ENCODE results near the gene TMEM129. TPM values are rescaled to one million over a fixed set of nuclear protein-coding genes. Genes with fewer than 3 reads are reported as not detected.

TMEM129 gene
- total RNA-seq, 4 donors from 2014 or later = 28.9 to 106 (median 67.1) TPM

- Histone ChIP-seq H3K27me3 (no peaks in the 10 kb centered on the region), H3K4me1 (peaks cover 0 to 12% (median 0%) of the 10 kb centered on the region in 4 donors), H3K9me3 (no peaks in the 10 kb centered on the region), H3K36me3 (no peaks in the 10 kb centered on the region), H3K27ac (peak within 1 kb of the TSS; percentile 67 to 79 (median 72)), H3K4me3 (peak within 1 kb of the TSS; percentile 63 to 82 (median 74))
- DNase-seq = peak; percentile 95 to 97 (median 97)
- TF ChIP-seq CTCF (IDR thresholded peaks at IDR 0.05) (peak in 2 of 6 experiments; percentile 6 to 34), POLR2A (IDR thresholded peaks at IDR 0.05) (no peak)
Observed at GRCh38 chr4:1683736-1684505, 37.2 kb downstream of the TMEM129 start, which contains the start of gene FAM53A. FAM53A (minus strand) TSS chr4:1684313; CDS start chr4:1668741, 15,572 bp downstream.

- peaks cover 0 to 12% (median 0%) of the 10 kb centered on the region in 4 donors for H3K4me1 ChIP-seq
- H3K9me3 ChIP-seq = no peaks in the 10 kb centered on the region
- peak overlapping the region; percentile 67 to 79 (median 72) for H3K27ac ChIP-seq
- H3K4me3 ChIP-seq = peak overlapping the region; percentile 63 to 82 (median 71)
- H3K36me3 ChIP-seq = no peaks in the 10 kb centered on the region
- no peaks in the 10 kb centered on the region for H3K27me3 ChIP-seq
- peak in 1 of 3 donors; percentile 52 for DNase-seq
- no peak for TF ChIP-seq POLR2A (IDR thresholded peaks at IDR 0.05)
- no peak for TF ChIP-seq CTCF (IDR thresholded peaks at IDR 0.05)
Observed at GRCh38 chr4:1683261-1683735, 37.8 kb downstream of the TMEM129 start.

- peak in 1 of 3 donors; percentile 34 for DNase-seq
- H3K9me3 ChIP-seq = no peaks in the 10 kb centered on the region
- H3K4me1 ChIP-seq = peaks cover 0 to 12% (median 0%) of the 10 kb centered on the region in 4 donors
- TF ChIP-seq POLR2A (IDR thresholded peaks at IDR 0.05) (no peak), CTCF (IDR thresholded peaks at IDR 0.05) (no peak)
- no peaks in the 10 kb centered on the region for H3K27me3 ChIP-seq
- H3K4me3 ChIP-seq = peak overlapping the region in 1 of 4 donors; percentile 68
- no peaks in the 10 kb centered on the region for H3K36me3 ChIP-seq
- H3K27ac ChIP-seq = peak overlapping the region in 3 of 4 donors; percentile 67 to 79 (median 76)
Observed at GRCh38 chr4:1682860-1683259, 38.3 kb downstream of the TMEM129 start.

- Histone ChIP-seq H3K36me3 (no peaks in the 10 kb centered on the region), H3K4me1 (no peaks in the 10 kb centered on the region), H3K27me3 (no peaks in the 10 kb centered on the region), H3K9me3 (no peaks in the 10 kb centered on the region), H3K27ac (no peak overlapping the region), H3K4me3 (no peak overlapping the region)
- TF ChIP-seq CTCF (IDR thresholded peaks at IDR 0.05) = no peak
- TF ChIP-seq POLR2A (IDR thresholded peaks at IDR 0.05) = no peak
- DNase-seq = no peak
Observed at GRCh38 chr4:1678244-1678643, 42.9 kb downstream of the TMEM129 start.

GRCh38 chr4:1676605-1677525 lies 44.3 kb downstream of the TMEM129 start:
- Histone ChIP-seq H3K27me3 (no peaks in the 10 kb centered on the region), H3K36me3 (no peaks in the 10 kb centered on the region), H3K4me3 (no peak overlapping the region), H3K27ac (no peak overlapping the region), H3K4me1 (no peaks in the 10 kb centered on the region), H3K9me3 (no peaks in the 10 kb centered on the region)
- TF ChIP-seq CTCF (IDR thresholded peaks at IDR 0.05) (no peak), POLR2A (IDR thresholded peaks at IDR 0.05) (no peak)
- no peak for DNase-seq
